ENCODE data around the gene NBAS.

The NBAS gene

GRCh38 chr2:15560988-15561573, at the start of gene NBAS:
Gene NBAS, minus strand, starts transcription at chr2:15561334. Its CDS starts 30 bp downstream, at chr2:15561304.
- peak; percentile 89 for DNase-seq

- no peak for DNase-seq
Measured at GRCh38 chr2:15610430-15610952, 49.4 kb upstream of the NBAS start.

- no peak for DNase-seq
Measured at GRCh38 chr2:15609341-15610042, 48.4 kb upstream of the NBAS start.

GRCh38 chr2:15608392-15608761, 47.2 kb upstream of the NBAS start:
- no peak for DNase-seq

- no peak for DNase-seq
Measured at GRCh38 chr2:15607709-15608391, 46.7 kb upstream of the NBAS start.

- no peak for DNase-seq
Measured at GRCh38 chr2:15606481-15607441, 45.6 kb upstream of the NBAS start.

- no peak for DNase-seq
Measured at GRCh38 chr2:15605721-15606120, 44.6 kb upstream of the NBAS start.

- no peak for DNase-seq
Measured at GRCh38 chr2:15603948-15604347, 42.8 kb upstream of the NBAS start.

- DNase-seq, result no peak
Measured at GRCh38 chr2:15603044-15603765, 42.1 kb upstream of the NBAS start.

GRCh38 chr2:15602393-15602792, 41.3 kb upstream of the NBAS start:
- no peak for DNase-seq

- DNase-seq, result no peak
Measured at GRCh38 chr2:15601681-15602080, 40.5 kb upstream of the NBAS start.

- no peak for DNase-seq
Measured at GRCh38 chr2:15599994-15600393, 38.9 kb upstream of the NBAS start.

GRCh38 chr2:15596968-15597367, 35.8 kb upstream of the NBAS start:
- DNase-seq, result no peak

GRCh38 chr2:15596350-15596749, 35.2 kb upstream of the NBAS start:
- no peak for DNase-seq

- DNase-seq, result no peak
Measured at GRCh38 chr2:15595936-15596335, 34.8 kb upstream of the NBAS start.

GRCh38 chr2:15595342-15595905, 34.3 kb upstream of the NBAS start:
- DNase-seq, result no peak

GRCh38 chr2:15594291-15595256, 33.4 kb upstream of the NBAS start:
- DNase-seq, result no peak

- DNase-seq, result no peak
Measured at GRCh38 chr2:15593327-15593705, 32.2 kb upstream of the NBAS start.

GRCh38 chr2:15591692-15592463, 30.7 kb upstream of the NBAS start, which contains the start of gene DDX1:
Gene DDX1, plus strand, starts transcription at chr2:15591868. Its CDS starts 66 bp downstream, at chr2:15591934.
- DNase-seq, result peak; percentile 97

- DNase-seq, result no peak
Measured at GRCh38 chr2:15591373-15591691, 30.2 kb upstream of the NBAS start.
